Tibial artery (tissue), 4 donors: ENCODE data around the gene SMPD3.

Experiments used
- DNase-seq, 2 donors: peaks; one replicate each; pipeline ENCODE4 v3.0.0-alpha.2; 2019
- H3K27ac ChIP-seq, 2 donors: fragments of 200-600 bp; sonication (generic) in 1 of 2; 1 replicate in 1 of 2; 2 replicates in 1 of 2; pipeline ENCODE4 v1.5.1; 2018 to 2019; ENCODE audit warnings: mild to moderate bottlenecking in 1 of 2
- H3K27me3 ChIP-seq, 2 donors: fragments of 200-600 bp; sonication (generic) in 1 of 2; one replicate each; pipeline versions ENCODE4 v1.5.1 to v1.6.0; 2016 to 2019
- H3K36me3 ChIP-seq, 3 donors: fragments of 200-600 bp; sonication (generic) in 2 of 3; one replicate each; pipeline ENCODE4 v1.5.1; 2016 to 2019; ENCODE audit warnings: mild to moderate bottlenecking in 2 of 3
- H3K4me1 ChIP-seq, 4 donors: fragments of 200-600 bp; sonication (generic) in 2 of 4; 1 replicate in 3 of 4; 2 replicates in 1 of 4; pipeline ENCODE4 v1.5.1; 2016 to 2019
- H3K4me3 ChIP-seq, 2 donors: fragments of 200-600 bp; sonication (generic) in 1 of 2; 1 replicate in 1 of 2; 2 replicates in 1 of 2; pipeline ENCODE4 v1.5.1; 2018 to 2019; ENCODE audit warnings: mild to moderate bottlenecking in 2 of 2
- H3K9me3 ChIP-seq, 3 donors: fragments of 200-600 bp; sonication (generic) in 1 of 3; one replicate each; pipeline ENCODE4 v1.5.1; 2016 to 2019
- CTCF ChIP-seq, 2 experiments: fragments of 200-600 bp in 1 of 2; fragments of 450-650 bp in 1 of 2; IDR thresholded peaks; one replicate each; pipeline ENCODE4 v1.5.1; 2017 to 2019; ENCODE audit warnings: antibody characterized with exemption in 2 of 2, mild to moderate bottlenecking in 1 of 2, moderate library complexity in 1 of 2
- intact Hi-C: fragments of 100-400 bp; cut with DNase I; formaldehyde crosslinking; loops from one replicate; pipeline ENCODE4 v1.15.0; 2023; ENCODE audit warnings: low total_unique reads

The SMPD3 gene

GRCh38 chr16:68470461-68471150 is 22.3 kb upstream of the SMPD3 start:
- intact Hi-C loops, result no loop called here
- Histone ChIP-seq H3K27me3 (no peaks in the 10 kb centered on the region), H3K36me3 (no peaks in the 10 kb centered on the region), H3K9me3 (no peaks in the 10 kb centered on the region), H3K27ac (no peak overlapping the region), H3K4me1 (peaks cover 0 to 21% (median 4%) of the 10 kb centered on the region in 4 donors), H3K4me3 (no peak overlapping the region)
- no peak for TF ChIP-seq CTCF (IDR thresholded peaks at IDR 0.05)
- DNase-seq, result peak; percentile 54 to 71

GRCh38 chr16:68469796-68470460 is 21.6 kb upstream of the SMPD3 start:
- H3K4me3 ChIP-seq, result peak overlapping the region; percentile 14 to 20
- no peak for DNase-seq
- H3K9me3 ChIP-seq, result no peaks in the 10 kb centered on the region
- H3K36me3 ChIP-seq, result no peaks in the 10 kb centered on the region
- no peak for TF ChIP-seq CTCF (IDR thresholded peaks at IDR 0.05)
- peaks cover 0 to 21% (median 4%) of the 10 kb centered on the region in 4 donors for H3K4me1 ChIP-seq
- no peak overlapping the region for H3K27ac ChIP-seq
- H3K27me3 ChIP-seq, result no peaks in the 10 kb centered on the region
- intact Hi-C loops, result no loop called here

GRCh38 chr16:68468842-68469241 is 20.5 kb upstream of the SMPD3 start:
- Histone ChIP-seq H3K4me3 (no peak overlapping the region), H3K9me3 (no peaks in the 10 kb centered on the region), H3K27me3 (no peaks in the 10 kb centered on the region), H3K27ac (no peak overlapping the region), H3K4me1 (peaks cover 0 to 21% (median 4%) of the 10 kb centered on the region in 4 donors), H3K36me3 (no peaks in the 10 kb centered on the region)
- TF ChIP-seq CTCF (IDR thresholded peaks at IDR 0.05), result no peak
- DNase-seq, result no peak
- intact Hi-C loops, result no loop called here

GRCh38 chr16:68466174-68466573 is 17.9 kb upstream of the SMPD3 start:
- H3K27ac ChIP-seq, result no peak overlapping the region
- no peak for DNase-seq
- no peak for TF ChIP-seq CTCF (IDR thresholded peaks at IDR 0.05)
- intact Hi-C loops, result no loop called here
- H3K36me3 ChIP-seq, result no peaks in the 10 kb centered on the region
- H3K4me3 ChIP-seq, result no peak overlapping the region
- no peaks in the 10 kb centered on the region for H3K9me3 ChIP-seq
- H3K27me3 ChIP-seq, result no peaks in the 10 kb centered on the region
- peaks cover 0 to 19% (median 4%) of the 10 kb centered on the region in 4 donors for H3K4me1 ChIP-seq

GRCh38 chr16:68463904-68464303 is 15.6 kb upstream of the SMPD3 start:
- TF ChIP-seq CTCF (IDR thresholded peaks at IDR 0.05), result no peak
- Histone ChIP-seq H3K27ac (no peak overlapping the region), H3K4me1 (no peaks in the 10 kb centered on the region), H3K9me3 (no peaks in the 10 kb centered on the region), H3K4me3 (no peak overlapping the region), H3K36me3 (no peaks in the 10 kb centered on the region), H3K27me3 (peaks cover 0 to 12% of the 10 kb centered on the region in 2 donors)
- DNase-seq, result no peak
- intact Hi-C loops, result no loop called here
